Fibroblast of the aortic adventitia (primary cell): ENCODE measurements around the gene PLSCR1. TPM values are rescaled to one million over a fixed set of nuclear protein-coding genes. Genes with fewer than 3 reads are reported as not detected.
"Not testable (repeated sequence)": the region's sequence is repeated elsewhere in the genome, so short reads cannot be mapped to it uniquely, and the experiment has no call there.

Source experiments
- DNase-seq: peaks from one replicate; pipeline ENCODE4 v3.0.0-alpha.2; 2010; ENCODE audit warnings: low read depth
- H3K4me3 ChIP-seq: 2 replicates; pipeline ENCODE4 v1.5.1; 2011; ENCODE audit warnings: low read depth, mild to moderate bottlenecking, control low read depth, low read length, moderate library complexity
- CTCF ChIP-seq: IDR thresholded peaks from 2 replicates; pipeline ENCODE4 v1.5.1; 2011; ENCODE audit warnings: mild to moderate bottlenecking, low read length, control low read depth, inconsistent platforms; ENCODE audit not compliant: insufficient read depth
- total RNA-seq: library from RNA; depleted of rRNA; stranded (reverse); fragments of >200 nt; gene quantifications from 2 replicates; pipeline ENCODE4 v1.2.3, GENCODE V29; 2012; ENCODE audit warnings: low replicate concordance

Gene PLSCR1
- total RNA-seq, 1 donor = 97.4 TPM

- TF ChIP-seq CTCF = no peak
- peak; percentile 75 for DNase-seq
- no peak overlapping the region for H3K4me3 ChIP-seq
Observed at GRCh38 chr3:146491303-146491702, 53.1 kb downstream of the PLSCR1 start.

GRCh38 chr3:146485297-146485696, 59.1 kb downstream of the PLSCR1 start:
- DNase-seq = no peak
- TF ChIP-seq CTCF = no peak
- H3K4me3 ChIP-seq = no peak overlapping the region

- no peak for DNase-seq
- TF ChIP-seq CTCF = no peak
- H3K4me3 ChIP-seq = no peak overlapping the region
Observed at GRCh38 chr3:146476094-146476740, 68.2 kb downstream of the PLSCR1 start.

- H3K4me3 ChIP-seq, DNase-seq: not testable (repeated sequence)
Observed at GRCh38 chr3:146474976-146475375, 69.4 kb downstream of the PLSCR1 start.

GRCh38 chr3:146473726-146474125, 70.7 kb downstream of the PLSCR1 start:
- DNase-seq = no peak
- TF ChIP-seq CTCF = no peak
- no peak overlapping the region for H3K4me3 ChIP-seq

- H3K4me3 ChIP-seq = no peak overlapping the region
- no peak for DNase-seq
- no peak for TF ChIP-seq CTCF
Observed at GRCh38 chr3:146472611-146473010, 71.8 kb downstream of the PLSCR1 start.

GRCh38 chr3:146471012-146471411, 73.4 kb downstream of the PLSCR1 start:
- TF ChIP-seq CTCF = no peak
- no peak overlapping the region for H3K4me3 ChIP-seq
- DNase-seq = no peak
